Large intestine (tissue), 3 donors: Measurements from ENCODE around the gene LRRC8B. TPM values are rescaled to one million over a fixed set of nuclear protein-coding genes. Genes with fewer than 3 reads are reported as not detected.
"Not testable (repeated sequence)": the region's sequence is repeated elsewhere in the genome, so short reads cannot be mapped to it uniquely, and the experiment has no call there.

Experiments used
- DNase-seq, 2 donors: peaks; one replicate each; pipeline versions ENCODE4 v3.0.0 to v3.0.0-alpha.2; 2013
- H3K27ac ChIP-seq: one replicate; pipeline ENCODE4 v1.5.1; 2013; ENCODE audit warnings: low read length
- H3K27me3 ChIP-seq: 2 replicates; pipeline ENCODE4 v1.6.1; 2013; ENCODE audit warnings: low read length; ENCODE audit not compliant: control insufficient read depth, insufficient read depth
- H3K36me3 ChIP-seq: 2 replicates; pipeline ENCODE4 v1.6.1; 2013; ENCODE audit warnings: low read length; ENCODE audit not compliant: control insufficient read depth, insufficient read depth
- H3K4me1 ChIP-seq: one replicate; pipeline ENCODE4 v1.6.1; 2013; ENCODE audit warnings: low read length; ENCODE audit not compliant: control insufficient read depth, insufficient read depth
- H3K4me3 ChIP-seq: one replicate; pipeline ENCODE4 v1.5.1; 2013; ENCODE audit warnings: low read length
- H3K9me3 ChIP-seq: one replicate; pipeline ENCODE4 v1.6.1; 2013; ENCODE audit warnings: mild to moderate bottlenecking, low read depth, low read length, moderate library complexity; ENCODE audit not compliant: control insufficient read depth
- WGBS: methylation state at CpG from one replicate; pipeline ENCODE4 v1.1.5; 2013; ENCODE audit warnings: low lambda C conversion rate; ENCODE audit not compliant: insufficient coverage; 5-methylcytosine and 5-hydroxymethylcytosine counted together
- polyA plus RNA-seq: library from polyadenylated mRNA; unstranded; fragments of 120-200 nt; gene quantifications from one replicate; pipeline ENCODE4 v1.2.1, GENCODE V29; 2013

The LRRC8B gene
- polyA plus RNA-seq, 1 donor: 10.2 TPM

DNA sequence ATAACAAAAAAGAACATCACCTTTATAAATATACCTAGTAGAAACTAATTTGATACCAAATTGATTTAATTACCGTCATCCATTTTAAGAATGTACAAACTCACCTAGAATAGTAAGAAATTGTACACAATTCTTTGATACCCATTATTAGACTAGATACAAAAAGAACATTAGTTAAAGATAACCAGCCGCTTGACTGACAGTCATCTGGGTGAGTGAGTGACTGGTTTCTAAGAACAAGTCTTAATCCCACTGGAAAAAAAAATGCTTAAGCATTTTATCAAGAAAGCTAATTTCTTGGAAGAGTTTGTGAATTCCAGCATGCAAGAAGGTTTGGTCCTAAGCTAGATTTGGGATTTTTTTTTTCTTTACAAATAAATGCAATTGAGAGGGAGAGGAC lies 10.9 kb downstream of the LRRC8B start:
- H3K4me3 ChIP-seq: no peak overlapping the region
- H3K27me3 ChIP-seq: no peaks in the 10 kb centered on the region
- no peaks in the 10 kb centered on the region for H3K4me1 ChIP-seq
- DNase-seq: no peak
- WGBS: 100% methylated on average over 1 of the region's 2 CpGs
- H3K9me3 ChIP-seq: no peaks in the 10 kb centered on the region
- H3K27ac ChIP-seq: no peak overlapping the region
- H3K36me3 ChIP-seq: no peaks in the 10 kb centered on the region

DNA sequence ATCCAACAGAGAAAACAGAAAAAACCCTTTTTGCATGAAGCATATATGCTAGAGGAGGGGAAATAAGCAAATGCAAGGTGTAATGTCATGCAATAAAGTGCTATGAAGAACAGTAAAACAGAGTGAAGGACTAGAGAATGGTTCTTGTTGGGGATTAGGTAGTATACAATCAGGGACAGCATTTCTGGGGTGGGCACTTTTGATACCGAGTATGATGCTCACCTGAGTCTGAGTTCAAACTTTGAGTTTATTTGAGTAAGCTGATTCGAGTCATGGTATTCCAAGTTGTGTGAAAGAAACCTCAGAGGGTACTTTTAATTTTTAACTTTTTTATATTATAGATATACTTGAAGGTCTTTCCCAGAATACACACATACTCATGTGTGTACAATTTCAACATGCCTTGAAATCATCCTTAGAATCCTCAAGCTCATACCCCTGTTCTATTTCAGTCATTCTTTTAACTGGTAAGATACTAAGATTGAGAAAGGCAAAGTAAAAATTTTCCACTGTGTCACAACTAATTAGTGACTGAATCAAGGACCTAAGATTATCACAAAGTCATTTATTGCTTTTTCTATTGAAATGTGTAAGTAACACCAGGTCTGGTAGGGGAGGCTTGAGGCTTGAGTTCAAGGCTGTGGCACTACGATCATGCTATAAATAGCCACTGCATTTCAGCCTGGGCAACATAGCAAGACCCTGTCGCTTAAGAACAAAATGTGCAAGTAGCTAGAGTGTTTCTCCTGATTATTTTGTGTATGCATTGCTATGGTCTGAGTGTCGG lies 12.1 kb downstream of the LRRC8B start:
- Histone ChIP-seq H3K4me3 (no peak overlapping the region), H3K27ac (no peak overlapping the region), H3K27me3 (no peaks in the 10 kb centered on the region), H3K9me3 (no peaks in the 10 kb centered on the region), H3K4me1 (no peaks in the 10 kb centered on the region), H3K36me3 (no peaks in the 10 kb centered on the region)
- 88% methylated on average over 1 of the region's 5 CpGs for WGBS
- DNase-seq: no peak

DNA sequence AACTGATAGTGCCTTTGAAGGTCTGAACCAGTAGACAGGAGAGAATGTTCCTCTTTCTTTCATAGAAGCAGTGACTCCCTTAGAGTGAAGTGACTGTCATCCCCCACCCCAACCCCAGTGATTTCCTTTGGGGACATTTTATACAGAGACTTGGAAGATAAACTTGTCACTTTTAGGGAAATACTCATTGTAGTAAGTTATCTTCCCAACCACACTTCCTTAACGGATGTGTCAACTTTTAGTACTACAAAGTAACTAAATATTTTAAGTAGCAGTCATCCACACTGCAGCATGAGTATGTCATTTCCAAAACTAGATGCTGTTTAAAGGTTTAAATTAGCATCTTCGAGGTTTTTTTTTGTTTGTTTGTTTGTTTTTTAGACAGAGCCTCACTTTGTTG lies 13.7 kb downstream of the LRRC8B start:
- Histone ChIP-seq H3K9me3 (no peaks in the 10 kb centered on the region), H3K27ac (no peak overlapping the region), H3K27me3 (no peaks in the 10 kb centered on the region), H3K36me3 (no peaks in the 10 kb centered on the region), H3K4me1 (no peaks in the 10 kb centered on the region), H3K4me3 (no peak overlapping the region)
- no peak for DNase-seq
- WGBS: no CpG with 5 or more reads among the region's 2 CpGs

DNA sequence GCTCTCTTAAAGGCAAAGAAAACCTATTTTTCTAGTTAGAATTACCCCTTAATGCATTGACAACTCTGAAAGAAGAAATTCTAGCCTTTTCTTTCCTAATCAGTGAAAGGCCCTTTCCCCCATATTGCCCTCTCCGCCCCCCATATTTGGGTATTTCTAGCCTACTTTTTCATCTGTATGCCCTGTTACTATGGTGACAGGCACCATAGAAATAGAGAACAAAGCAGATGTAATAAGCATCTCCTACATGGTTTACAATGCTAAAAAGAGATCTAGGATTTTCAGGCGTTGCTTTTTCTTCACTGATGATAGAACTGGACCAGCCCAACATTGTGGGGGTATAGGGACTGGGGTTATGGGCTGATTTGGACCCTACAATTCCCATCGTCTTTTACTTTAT lies 14.5 kb downstream of the LRRC8B start:
- DNase-seq: no peak
- Histone ChIP-seq H3K4me1 (no peaks in the 10 kb centered on the region), H3K27ac (no peak overlapping the region), H3K36me3 (no peaks in the 10 kb centered on the region), H3K27me3 (no peaks in the 10 kb centered on the region), H3K4me3 (no peak overlapping the region), H3K9me3 (no peaks in the 10 kb centered on the region)
- WGBS: no CpG with 5 or more reads among the region's 3 CpGs

DNA sequence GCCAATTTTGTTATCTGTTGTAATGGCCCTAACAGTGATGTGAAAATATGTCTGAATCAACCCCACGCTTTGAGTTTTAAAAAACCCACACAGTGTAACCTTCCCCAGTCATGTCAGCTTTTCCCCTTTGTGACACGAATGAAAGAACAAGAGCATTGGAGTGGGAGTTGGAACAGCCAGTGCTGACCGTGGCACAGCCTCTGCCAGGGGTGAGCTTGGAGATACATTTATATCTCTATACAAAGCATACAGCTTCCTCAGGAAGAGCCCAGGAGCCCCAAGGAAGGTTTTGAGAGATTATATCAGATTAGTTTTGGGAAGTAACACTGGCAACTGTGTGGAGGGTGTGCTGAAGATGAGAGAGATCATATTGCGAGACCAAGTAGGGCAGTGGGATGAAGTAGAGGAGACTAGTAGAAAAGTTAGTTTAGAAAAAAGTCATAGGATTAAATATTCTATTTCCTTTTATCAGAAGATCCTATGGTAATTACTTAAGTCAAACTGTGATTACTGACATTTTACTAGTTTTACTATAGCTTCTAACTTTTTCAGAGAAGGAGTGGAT lies 15.9 kb downstream of the LRRC8B start:
- no peak overlapping the region for H3K4me3 ChIP-seq
- 100% methylated on average over 2 of the region's 4 CpGs for WGBS
- H3K27me3 ChIP-seq: no peaks in the 10 kb centered on the region
- no peaks in the 10 kb centered on the region for H3K4me1 ChIP-seq
- no peaks in the 10 kb centered on the region for H3K36me3 ChIP-seq
- no peak for DNase-seq
- no peaks in the 10 kb centered on the region for H3K9me3 ChIP-seq
- H3K27ac ChIP-seq: no peak overlapping the region

DNA sequence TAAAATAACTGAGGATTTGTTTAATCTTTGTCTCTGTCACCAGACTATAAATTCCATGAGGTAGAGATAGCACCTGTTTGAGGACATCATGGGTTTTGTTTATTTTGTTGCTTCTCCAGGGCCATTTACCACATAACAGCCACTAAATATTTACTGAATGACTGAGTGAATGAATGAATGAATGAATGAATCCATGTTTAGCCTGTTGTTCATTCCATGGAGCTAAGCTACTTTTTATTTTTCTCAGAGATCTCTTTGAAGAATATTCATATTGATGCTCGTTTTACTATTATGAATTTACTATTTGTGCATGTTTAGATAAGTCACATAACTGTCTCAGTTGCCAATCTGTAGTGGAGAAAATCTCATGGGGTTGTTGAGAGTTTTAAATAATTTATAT lies 17.7 kb downstream of the LRRC8B start:
- DNase-seq: no peak
- no peak overlapping the region for H3K27ac ChIP-seq
- no peak overlapping the region for H3K4me3 ChIP-seq
- no peaks in the 10 kb centered on the region for H3K4me1 ChIP-seq
- no peaks in the 10 kb centered on the region for H3K36me3 ChIP-seq
- no peaks in the 10 kb centered on the region for H3K9me3 ChIP-seq
- H3K27me3 ChIP-seq: no peaks in the 10 kb centered on the region
- WGBS: 100% methylated on average over 1 of the region's 1 CpG

DNA sequence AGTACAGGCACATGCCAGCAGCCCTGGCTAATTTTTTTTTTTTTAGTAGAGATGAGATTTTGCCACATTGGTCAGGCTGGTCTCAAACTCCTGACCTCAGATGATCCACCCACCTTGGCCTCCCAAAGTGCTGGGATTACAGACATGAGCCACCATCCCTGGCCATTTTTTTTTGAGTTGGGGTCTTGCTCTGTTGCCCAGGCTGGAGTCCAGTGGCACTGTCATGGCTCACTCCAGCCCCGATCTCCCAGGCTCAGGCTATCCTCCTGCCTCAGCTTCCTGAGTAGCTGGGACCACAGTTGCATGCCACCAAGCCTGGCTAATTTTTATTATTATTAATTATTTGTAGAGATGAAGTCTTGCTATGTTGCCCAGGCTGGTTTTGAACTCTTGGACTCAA lies 19.0 kb downstream of the LRRC8B start:
- not testable (repeated sequence) for H3K27ac ChIP-seq, H3K9me3 ChIP-seq, H3K4me3 ChIP-seq, H3K27me3 ChIP-seq, H3K4me1 ChIP-seq, H3K36me3 ChIP-seq, DNase-seq
- WGBS: no CpG with 5 or more reads among the region's 1 CpG

DNA sequence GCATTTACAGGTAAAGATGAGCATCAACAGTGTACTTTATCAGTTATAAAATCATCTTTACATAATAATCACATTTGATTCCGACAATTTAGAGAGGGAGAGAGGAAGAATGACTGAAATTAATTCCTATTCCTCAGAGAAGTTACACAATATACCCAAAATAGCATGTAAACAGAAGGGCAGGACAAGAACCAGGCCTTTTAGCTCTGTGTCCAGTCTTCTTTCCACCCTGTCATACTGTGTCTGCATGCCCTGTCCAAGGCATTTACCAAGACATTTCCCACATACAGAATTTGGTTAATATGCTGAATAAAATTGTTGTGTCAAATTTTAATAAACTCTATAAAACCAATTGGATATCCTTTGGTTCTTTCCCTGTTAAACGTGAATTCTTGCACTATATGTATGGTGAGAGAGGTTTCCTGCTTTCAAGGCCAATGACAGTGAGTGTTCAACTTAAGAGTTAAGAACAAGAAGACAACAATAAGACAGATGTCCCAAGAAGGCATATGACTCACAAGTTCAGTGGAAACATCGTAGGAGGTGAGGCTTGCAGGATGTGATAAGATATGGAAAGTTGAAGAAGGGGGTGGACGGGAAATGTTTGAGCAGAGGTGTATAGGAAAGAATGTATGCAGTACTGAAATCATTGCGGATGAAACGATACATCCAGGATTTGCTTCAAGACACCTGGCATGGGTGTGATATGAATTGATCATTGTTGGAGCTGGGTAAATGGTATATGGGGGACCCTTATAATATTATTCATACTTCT lies 20.8 kb downstream of the LRRC8B start:
- no peaks in the 10 kb centered on the region for H3K36me3 ChIP-seq
- no peaks in the 10 kb centered on the region for H3K4me1 ChIP-seq
- DNase-seq: peak in 1 of 2 donors; percentile 20
- WGBS: 53% methylated on average over 3 of the region's 6 CpGs
- H3K27ac ChIP-seq: no peak overlapping the region
- no peaks in the 10 kb centered on the region for H3K27me3 ChIP-seq
- H3K9me3 ChIP-seq: no peaks in the 10 kb centered on the region
- H3K4me3 ChIP-seq: no peak overlapping the region

DNA sequence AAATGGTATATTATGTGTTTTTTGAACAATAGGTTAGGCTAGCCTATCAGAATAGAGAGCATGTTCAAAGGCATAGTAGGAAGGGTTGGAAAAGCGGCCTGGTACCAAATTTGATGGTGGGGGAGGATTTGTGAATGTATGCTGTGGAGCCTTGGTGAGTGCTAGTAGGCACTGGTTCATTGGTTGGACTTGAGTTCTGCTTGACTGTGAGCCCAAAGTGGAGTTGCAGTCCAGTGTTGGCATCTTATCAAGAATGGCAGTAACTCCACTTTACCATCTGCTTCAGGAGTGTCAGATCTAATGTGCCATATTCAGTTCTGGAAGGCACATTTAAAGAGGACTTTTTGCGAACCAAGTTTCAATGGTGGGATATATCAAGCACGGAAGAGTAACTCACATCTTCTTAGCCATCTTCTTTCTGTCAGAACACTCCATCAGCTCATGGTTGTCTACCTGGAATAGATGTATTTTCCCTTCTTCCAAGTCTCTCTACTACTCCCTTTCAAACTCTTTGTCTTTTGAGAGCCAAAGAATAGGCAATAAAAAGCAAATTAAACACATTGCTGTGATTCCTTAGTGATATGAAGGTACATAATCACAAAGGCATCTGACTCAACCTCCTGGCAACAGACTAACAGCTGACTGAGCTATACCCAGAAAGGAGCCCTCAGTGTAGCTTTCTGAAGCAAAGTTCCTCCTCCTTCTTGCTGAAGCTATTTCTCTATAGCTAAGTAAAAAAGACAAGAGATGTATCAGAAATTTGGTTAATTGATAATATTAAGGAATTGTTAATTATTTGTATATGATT lies 21.7 kb downstream of the LRRC8B start:
- no peak overlapping the region for H3K27ac ChIP-seq
- no peaks in the 10 kb centered on the region for H3K4me1 ChIP-seq
- H3K27me3 ChIP-seq: no peaks in the 10 kb centered on the region
- no peaks in the 10 kb centered on the region for H3K36me3 ChIP-seq
- DNase-seq: no peak
- WGBS: no CpG with 5 or more reads among the region's 3 CpGs
- no peaks in the 10 kb centered on the region for H3K9me3 ChIP-seq
- no peak overlapping the region for H3K4me3 ChIP-seq

DNA sequence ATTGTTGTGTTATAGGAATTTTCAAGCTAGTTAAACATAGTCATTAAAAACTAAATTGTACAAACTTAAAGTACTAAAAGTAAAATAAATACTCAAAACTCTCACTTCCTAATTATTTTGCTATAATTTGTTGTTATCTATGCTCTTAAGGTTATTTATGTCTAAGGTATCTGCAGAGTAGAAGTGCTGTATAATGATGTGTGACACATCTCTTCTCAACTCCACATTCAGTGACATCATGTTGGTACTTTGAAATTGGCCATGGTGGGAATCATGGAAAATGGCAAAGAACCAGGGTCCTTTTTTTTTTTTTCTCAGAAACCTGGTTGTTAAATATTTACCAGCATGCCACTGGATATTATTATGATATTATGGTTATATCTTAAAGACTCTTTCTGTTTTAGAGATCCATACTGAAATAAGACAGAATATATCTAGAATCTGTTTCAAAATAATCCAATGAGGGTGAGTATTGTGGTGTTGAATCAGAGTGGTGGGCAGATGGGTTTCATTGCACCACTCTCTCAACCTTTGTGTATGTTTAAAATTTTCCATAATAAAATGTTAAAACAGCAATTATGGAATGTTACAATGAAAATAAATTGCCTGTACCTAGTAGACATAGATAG lies 22.4 kb downstream of the LRRC8B start:
- Histone ChIP-seq H3K4me1 (no peaks in the 10 kb centered on the region), H3K27me3 (no peaks in the 10 kb centered on the region), H3K27ac (no peak overlapping the region), H3K9me3 (no peaks in the 10 kb centered on the region), H3K4me3 (no peak overlapping the region), H3K36me3 (no peaks in the 10 kb centered on the region)
- DNase-seq: no peak
